HepG2 (cell line): ENCODE data around the gene APPBP2. TPM values are rescaled to one million over a fixed set of nuclear protein-coding genes. Genes with fewer than 3 reads are reported as not detected.
A peak's percentile ranks its signal among the peaks of the same experiment; 100 is the strongest.

Experiments used
- HDAC2 ChIP-seq: sonication (generic); formaldehyde crosslinking; IDR thresholded peaks from 2 replicates; pipeline ENCODE4 v1.4.0; 2020; ENCODE audit warnings: missing genetic modification reagents
- HMG20A ChIP-seq: IDR thresholded peaks from 2 replicates; pipeline ENCODE4 v1.6.1; 2016; ENCODE audit warnings: borderline replicate concordance
- MEF2D ChIP-seq: sonication (generic); formaldehyde crosslinking; IDR thresholded peaks from 2 replicates; pipeline ENCODE4 v1.5.1; 2020; ENCODE audit warnings: mild to moderate bottlenecking, missing genetic modification reagents
- MEIS2 ChIP-seq: sonication (generic); formaldehyde crosslinking; IDR thresholded peaks from 2 replicates; pipeline ENCODE4 v1.9.0; 2021; ENCODE audit warnings: mild to moderate bottlenecking, missing genetic modification reagents
- MIXL1 ChIP-seq: IDR thresholded peaks from 2 replicates; pipeline ENCODE4 v1.6.1; 2016
- MLLT10 ChIP-seq: sonication (generic); formaldehyde crosslinking; IDR thresholded peaks from 2 replicates; pipeline ENCODE4 v1.4.0; 2020; ENCODE audit warnings: missing genetic modification reagents
- PCBP1 ChIP-seq: fragments of 200-400 bp; formaldehyde crosslinking; IDR thresholded peaks from 2 replicates; pipeline ENCODE4 v1.6.1; 2017; ENCODE audit warnings: mild to moderate bottlenecking, low read depth, low read length, borderline replicate concordance
- PCBP2 ChIP-seq: fragments of 200-400 bp; formaldehyde crosslinking; optimal IDR thresholded peaks from 2 replicates; pipeline ENCODE3; 2018; ENCODE audit warnings: low read length, low read depth; ENCODE audit not compliant: poor library complexity, severe bottlenecking
- PHF20 ChIP-seq: sonication (generic); formaldehyde crosslinking; IDR thresholded peaks from 2 replicates; pipeline ENCODE4 v1.5.0; 2020; ENCODE audit warnings: mild to moderate bottlenecking, missing genetic modification reagents
- RBAK ChIP-seq: sonication (generic); formaldehyde crosslinking; IDR thresholded peaks from 2 replicates; pipeline ENCODE4 v1.5.1; 2020; ENCODE audit warnings: mild to moderate bottlenecking, missing genetic modification reagents
- STAT5B ChIP-seq: sonication (generic); formaldehyde crosslinking; IDR thresholded peaks from 2 replicates; pipeline ENCODE4 v1.4.0; 2020; ENCODE audit warnings: missing genetic modification reagents
- SUZ12 ChIP-seq: fragments of 150-350 bp; IDR thresholded peaks from 2 replicates; pipeline ENCODE4 v1.6.1; 2014; ENCODE audit warnings: low read depth, low read length
- ZBTB20 ChIP-seq: sonication (generic); formaldehyde crosslinking; IDR thresholded peaks from 2 replicates; pipeline ENCODE4 v1.8.1; 2023; ENCODE audit warnings: missing genetic modification reagents, low read depth, mild to moderate bottlenecking, borderline replicate concordance
- ZHX2 ChIP-seq, 2 experiments: sonication (generic) in 1 of 2; formaldehyde crosslinking in 1 of 2; IDR thresholded peaks; 2 replicates each; pipeline versions ENCODE4 v1.6.1 to v1.9.0; 2014 to 2022; ENCODE audit warnings: antibody characterized with exemption in 1 of 2, borderline replicate concordance in 1 of 2, inconsistent platforms in 1 of 2, low read depth in 1 of 2, missing genetic modification reagents in 1 of 2
- ZNF10 ChIP-seq: sonication (generic); formaldehyde crosslinking; IDR thresholded peaks from 2 replicates; pipeline ENCODE4 v1.4.0; 2020; ENCODE audit warnings: mild to moderate bottlenecking, low read depth, missing genetic modification reagents, borderline replicate concordance
- ZNF225 ChIP-seq: sonication (generic); formaldehyde crosslinking; IDR thresholded peaks from 2 replicates; pipeline ENCODE4 v1.4.0; 2020; ENCODE audit warnings: mild to moderate bottlenecking, missing genetic modification reagents
- ZNF331 ChIP-seq: sonication (generic); formaldehyde crosslinking; IDR thresholded peaks from 2 replicates; pipeline ENCODE4 v1.4.0; 2020; ENCODE audit warnings: missing genetic modification reagents
- ZNF510 ChIP-seq: sonication (generic); formaldehyde crosslinking; IDR thresholded peaks from 2 replicates; pipeline ENCODE4 v1.4.0; 2020; ENCODE audit warnings: low read depth, mild to moderate bottlenecking, missing genetic modification reagents
- ZNF557 ChIP-seq: sonication (generic); formaldehyde crosslinking; IDR thresholded peaks from 2 replicates; pipeline ENCODE4 v1.4.0; 2020; ENCODE audit warnings: missing genetic modification reagents
- ZNF605 ChIP-seq: sonication (generic); formaldehyde crosslinking; IDR thresholded peaks from 2 replicates; pipeline ENCODE4 v1.8.0; 2022; ENCODE audit warnings: mild to moderate bottlenecking, missing genetic modification reagents
- ZZZ3 ChIP-seq: sonication (generic); formaldehyde crosslinking; IDR thresholded peaks from 2 replicates; pipeline ENCODE4 v1.4.0; 2020; ENCODE audit warnings: missing genetic modification reagents, mild to moderate bottlenecking, borderline replicate concordance
- polyA plus RNA-seq, 8 experiments: library from polyadenylated mRNA; depleted of rRNA in 3 of 8; stranded (reverse) in 7 of 8; unstranded in 1 of 8; fragments of >200 nt; fragmentation: Illumina TruSeq in 4 of 8; extraction: Trizol in 4 of 8; gene quantifications; 2 replicates each; pipeline versions ENCODE4 v1.2.1 to v1.2.3, GENCODE V29; 2011 to 2016; ENCODE audit warnings: low read depth in 4 of 8, missing spikeins in 1 of 8, mixed read lengths in 1 of 8; ENCODE audit not compliant: insufficient read depth in 1 of 8
- total RNA-seq, 5 experiments: library from RNA; depleted of rRNA; stranded (reverse); fragments of >200 nt; fragmentation: Illumina TruSeq; extraction: Trizol; gene quantifications; 2 replicates each; pipeline ENCODE4 v1.2.3, GENCODE V29; 2016; ENCODE audit warnings: low read depth in 1 of 5
- TF ChIP-seq, protein P1 (sequence below): sonication (generic); formaldehyde crosslinking; IDR thresholded peaks from 2 replicates; pipeline ENCODE4 v1.4.0; 2020; ENCODE audit warnings: mild to moderate bottlenecking, missing genetic modification reagents
- TF ChIP-seq, protein P2 (sequence below): sonication (generic); formaldehyde crosslinking; IDR thresholded peaks from 2 replicates; pipeline ENCODE4 v1.8.0; 2022; ENCODE audit warnings: mild to moderate bottlenecking, missing genetic modification reagents

Gene APPBP2
- total and polyA plus RNA-seq, 2 of the 13 experiments (the other 11 are each of a cell fraction or from before 2014, with no cell fraction given), result 17.5 to 45.8 TPM

DNA sequence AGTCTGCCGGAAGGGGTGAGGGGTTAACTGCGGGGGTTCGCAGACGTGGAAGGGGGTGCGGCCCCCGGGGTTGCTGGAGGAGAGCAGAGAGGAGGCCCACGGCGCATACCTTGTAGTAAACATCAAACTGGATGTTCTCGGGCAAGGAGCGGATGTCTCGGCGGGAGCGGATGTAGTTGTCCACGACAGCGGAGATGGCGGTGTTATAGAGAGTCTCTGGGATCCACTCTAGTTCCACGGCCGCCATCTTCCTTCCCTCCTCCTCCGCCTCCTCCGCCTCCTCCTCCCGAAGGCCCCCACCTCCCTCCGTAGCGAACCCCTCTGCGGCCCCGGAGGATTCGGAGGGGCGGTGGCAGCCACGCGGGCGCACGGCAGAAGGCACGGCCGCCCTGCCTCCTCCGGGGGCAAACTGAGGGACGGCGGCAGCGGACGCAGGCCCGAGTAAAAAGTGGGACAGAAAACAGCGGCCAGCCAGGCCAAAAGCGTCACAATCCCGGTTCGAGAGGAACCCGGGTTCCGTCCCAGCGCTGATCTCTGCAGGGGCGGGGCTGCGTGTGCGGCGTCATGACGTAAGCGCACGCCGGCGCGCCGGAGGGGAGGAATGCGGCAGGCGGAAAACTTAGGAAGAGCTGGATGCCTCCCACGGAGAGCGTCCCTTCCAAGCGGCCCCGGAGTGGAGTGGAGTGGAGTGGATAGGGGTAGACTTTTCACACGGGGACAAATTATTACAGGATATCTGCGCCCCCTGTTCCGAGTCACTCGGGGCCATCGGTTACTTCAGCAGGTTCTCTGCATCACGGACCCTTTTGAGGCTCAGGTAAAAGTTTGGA is at the start of gene APPBP2 (continued):
- TF ChIP-seq STAT5B (CRISPR knock-in tag) (peak; percentile 78; the same call in 1 of the 2 replicates), ZHX2 (IDR thresholded peaks at IDR 0.05; ENCODE audit: low read depth) (peak; percentile 43; the same call in 1 of the 2 replicates), ZHX2 (CRISPR knock-in tag; IDR thresholded peaks at IDR 0.05; ENCODE audit: borderline replicate concordance) (no peak), PHF20 (CRISPR knock-in tag) (peak; percentile 88), RBAK (CRISPR knock-in tag) (no peak), HMG20A (CRISPR knock-in tag) (no peak), PCBP2 (no peak), ZNF225 (CRISPR knock-in tag) (peak; percentile 94), ZNF10 (CRISPR knock-in tag) (no peak), ZNF605 (CRISPR knock-in tag) (peak; percentile 81), HDAC2 (CRISPR knock-in tag) (peak; percentile 69), ZNF331 (CRISPR knock-in tag) (peak; percentile 89; the same call in 1 of the 2 replicates), SUZ12 (no peak), ZBTB20 (CRISPR knock-in tag) (no peak; the same call in none of the 2 replicates), MEF2D (CRISPR knock-in tag) (peak; percentile 60), ZZZ3 (CRISPR knock-in tag) (peak; percentile 77; the same call in 1 of the 2 replicates), ZNF510 (peak; percentile 68; the same call in 1 of the 2 replicates), MLLT10 (CRISPR knock-in tag) (no peak), PCBP1 (no peak), ZNF557 (CRISPR knock-in tag) (no peak), MEIS2 (CRISPR knock-in tag) (peak; percentile 49; the same call in 1 of the 2 replicates), MIXL1 (CRISPR knock-in tag) (peak; percentile 50; the same call in 1 of the 2 replicates)
- TF ChIP-seq, protein P1, sequence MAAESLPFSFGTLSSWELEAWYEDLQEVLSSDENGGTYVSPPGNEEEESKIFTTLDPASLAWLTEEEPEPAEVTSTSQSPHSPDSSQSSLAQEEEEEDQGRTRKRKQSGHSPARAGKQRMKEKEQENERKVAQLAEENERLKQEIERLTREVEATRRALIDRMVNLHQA (CRISPR knock-in tag), result no peak
- TF ChIP-seq, protein P2, sequence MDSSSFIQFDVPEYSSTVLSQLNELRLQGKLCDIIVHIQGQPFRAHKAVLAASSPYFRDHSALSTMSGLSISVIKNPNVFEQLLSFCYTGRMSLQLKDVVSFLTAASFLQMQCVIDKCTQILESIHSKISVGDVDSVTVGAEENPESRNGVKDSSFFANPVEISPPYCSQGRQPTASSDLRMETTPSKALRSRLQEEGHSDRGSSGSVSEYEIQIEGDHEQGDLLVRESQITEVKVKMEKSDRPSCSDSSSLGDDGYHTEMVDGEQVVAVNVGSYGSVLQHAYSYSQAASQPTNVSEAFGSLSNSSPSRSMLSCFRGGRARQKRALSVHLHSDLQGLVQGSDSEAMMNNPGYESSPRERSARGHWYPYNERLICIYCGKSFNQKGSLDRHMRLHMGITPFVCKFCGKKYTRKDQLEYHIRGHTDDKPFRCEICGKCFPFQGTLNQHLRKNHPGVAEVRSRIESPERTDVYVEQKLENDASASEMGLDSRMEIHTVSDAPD (CRISPR knock-in tag), result peak; percentile 66; the same call in 1 of the 2 replicates
